GM21360 (cell line): ENCODE results near the gene DCDC1.

Experiments
- ATAC-seq: cut with Tn5 transposase; IDR thresholded peaks from one replicate; pipeline ENCODE4 v1.9.1; 2021; ENCODE audit warnings: mild to moderate bottlenecking, moderate library complexity; ENCODE audit not compliant: unreplicated experiment

The DCDC1 gene

DNA sequence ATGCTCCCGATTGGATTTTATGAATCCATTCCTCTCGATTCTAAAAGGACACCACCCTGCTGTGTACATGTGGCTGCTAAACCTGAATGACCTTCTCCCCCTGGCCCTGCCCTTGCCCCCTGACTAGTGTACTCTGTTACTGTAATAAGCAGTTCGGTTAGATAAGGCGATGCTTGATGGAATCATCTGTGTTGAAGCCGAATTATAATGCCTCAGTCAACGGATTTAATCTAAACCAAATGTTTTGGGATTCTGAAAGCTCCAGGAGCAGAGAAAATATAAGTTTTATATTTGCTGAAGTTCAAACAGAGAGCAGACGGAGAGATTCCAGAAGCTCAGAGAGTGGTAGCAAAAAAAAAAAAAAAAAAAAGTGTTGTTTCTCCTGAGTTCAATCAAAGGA, 508.0 kb downstream of the DCDC1 start:
- no peak for ATAC-seq

DNA sequence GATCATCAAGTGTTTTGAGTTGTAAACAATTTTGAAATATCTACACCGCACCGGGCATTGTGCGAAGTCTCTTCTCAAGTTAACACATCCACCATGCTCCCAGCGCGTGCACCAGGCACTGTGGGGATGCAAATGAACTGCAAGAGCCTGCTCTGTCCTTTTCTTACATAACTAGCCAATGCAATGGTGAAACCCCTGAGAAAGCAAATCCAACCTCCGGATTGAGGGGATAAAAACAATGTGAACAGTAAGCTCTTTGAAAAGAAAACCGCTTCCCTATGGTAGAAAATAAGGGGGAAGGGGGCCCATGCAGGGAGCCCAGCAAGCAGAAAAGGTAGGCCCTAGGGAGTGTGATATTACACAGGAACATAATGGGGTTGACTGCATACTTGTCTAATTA, 508.5 kb downstream of the DCDC1 start:
- ATAC-seq = no peak

DNA sequence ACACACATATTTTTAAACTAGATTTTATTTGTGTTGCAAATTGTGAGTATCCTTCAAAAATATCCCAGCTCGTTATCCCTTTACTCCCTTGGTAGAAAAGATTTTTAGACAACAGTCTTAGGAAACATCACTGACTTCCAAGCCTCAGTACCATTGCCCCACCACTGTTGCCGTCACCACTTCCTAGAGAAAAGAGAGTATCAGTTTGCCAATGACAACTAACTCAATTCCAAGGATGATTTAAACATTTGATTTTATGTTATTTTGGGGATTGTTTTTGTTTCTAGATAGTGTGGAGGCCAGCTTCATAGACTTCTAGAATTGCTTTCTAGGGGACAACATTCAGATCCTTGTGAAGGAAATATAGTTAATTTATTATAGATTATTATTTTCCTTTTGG, 509.4 kb downstream of the DCDC1 start:
- no peak for ATAC-seq

DNA sequence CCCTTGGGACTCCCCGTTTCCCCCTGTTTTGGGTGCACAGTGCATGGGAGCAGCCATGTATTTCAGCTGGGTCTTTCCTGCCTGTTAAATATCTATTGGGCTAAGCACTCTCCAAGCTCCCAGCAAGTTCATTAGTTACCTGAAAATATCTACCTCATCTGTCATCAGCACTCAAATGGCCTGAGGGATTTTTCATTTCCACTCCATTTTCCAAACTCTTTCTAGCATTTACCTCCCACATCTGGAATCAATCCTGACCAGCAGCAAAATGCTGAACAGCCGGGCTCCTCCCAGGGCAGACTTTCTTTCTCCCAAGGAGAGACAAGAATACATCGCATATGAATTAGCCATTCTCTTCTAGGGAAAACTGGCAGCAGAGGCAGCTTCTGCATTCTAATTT, 509.9 kb downstream of the DCDC1 start:
- ATAC-seq = no peak

DNA sequence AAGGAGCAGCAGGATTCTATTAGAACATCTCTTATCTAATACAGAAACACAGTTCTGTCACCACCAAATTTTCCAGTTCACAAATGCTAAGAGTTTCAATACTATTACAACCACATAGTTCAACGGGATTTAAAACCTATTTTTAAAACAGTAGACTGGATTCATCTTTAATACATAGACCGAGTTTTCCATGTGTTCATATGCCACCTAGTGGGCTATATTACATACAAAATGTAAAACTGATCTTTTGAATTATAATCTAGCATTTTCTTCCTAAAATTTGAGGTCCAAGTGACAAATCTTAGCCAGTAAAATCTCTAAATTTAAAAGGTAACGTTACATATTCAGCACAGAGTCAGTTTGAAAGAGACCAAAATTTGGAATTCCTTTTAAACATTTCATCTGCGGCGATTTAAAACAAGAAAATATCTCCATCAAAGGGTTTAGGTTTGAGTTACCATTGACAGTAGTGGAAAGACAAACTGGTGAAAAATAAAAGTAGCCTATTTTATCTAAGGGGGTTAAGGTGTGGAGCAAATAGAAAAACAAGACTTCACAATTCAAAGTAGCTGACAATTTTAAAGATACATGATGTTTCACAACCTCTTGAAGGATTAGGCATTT, 514.0 kb downstream of the DCDC1 start:
- ATAC-seq = no peak

DNA sequence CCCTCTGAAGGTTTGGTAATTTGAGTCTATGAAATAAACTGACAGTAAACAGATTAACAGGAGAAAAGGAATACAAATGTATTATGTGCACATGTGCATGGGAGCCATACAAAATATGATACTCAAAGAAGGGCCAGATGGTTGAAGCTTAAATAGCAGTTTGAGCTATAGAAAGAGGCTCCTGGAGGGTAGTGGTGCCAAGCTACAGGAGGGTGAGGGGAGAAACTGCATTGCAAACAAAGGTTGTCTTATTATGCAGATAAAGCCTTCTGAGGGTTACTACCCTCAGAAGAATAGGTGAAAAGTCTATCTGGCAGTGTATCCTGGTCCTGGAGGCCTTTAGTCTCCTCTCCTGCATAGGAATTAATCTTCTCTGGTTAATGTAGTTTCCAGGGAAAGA, 516.1 kb downstream of the DCDC1 start:
- no peak for ATAC-seq

DNA sequence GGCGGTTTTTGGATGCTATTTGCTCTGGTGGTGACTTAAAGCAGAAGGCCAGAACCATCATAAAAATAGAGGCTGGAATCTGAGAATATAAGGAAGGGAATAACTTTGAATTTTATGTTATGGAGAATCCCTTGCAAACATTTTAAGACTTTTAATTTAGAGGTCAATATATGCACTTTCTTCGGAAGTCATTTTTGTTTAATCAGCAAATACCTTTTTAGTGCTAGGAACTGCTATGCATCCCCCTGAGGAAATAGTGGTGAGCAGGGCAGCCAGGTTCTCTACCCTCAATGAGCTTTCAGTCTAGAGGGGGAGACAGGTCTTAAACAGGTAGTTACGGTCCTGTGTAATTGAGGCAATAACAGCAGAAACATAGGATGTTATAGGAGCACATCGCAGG, 516.9 kb downstream of the DCDC1 start:
- no peak for ATAC-seq

DNA sequence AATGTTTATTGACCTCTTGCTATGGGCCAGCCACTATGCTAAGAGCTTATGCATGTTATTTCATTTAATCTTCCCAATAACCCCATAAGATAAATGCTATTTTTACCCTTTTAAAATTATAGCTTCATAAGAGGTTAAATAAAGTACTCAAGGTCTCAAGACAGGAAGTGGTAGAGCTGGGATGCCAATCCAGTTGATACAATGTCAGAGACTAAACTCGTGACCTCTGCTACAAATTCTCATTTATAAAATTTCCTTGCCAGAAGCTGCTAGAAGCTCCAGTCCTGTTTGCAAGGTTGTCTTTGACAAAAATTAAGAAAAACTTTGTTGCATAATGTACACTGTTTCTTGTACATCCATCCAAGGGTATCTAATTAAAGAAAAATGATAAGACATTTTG, 517.4 kb downstream of the DCDC1 start:
- ATAC-seq = no peak

DNA sequence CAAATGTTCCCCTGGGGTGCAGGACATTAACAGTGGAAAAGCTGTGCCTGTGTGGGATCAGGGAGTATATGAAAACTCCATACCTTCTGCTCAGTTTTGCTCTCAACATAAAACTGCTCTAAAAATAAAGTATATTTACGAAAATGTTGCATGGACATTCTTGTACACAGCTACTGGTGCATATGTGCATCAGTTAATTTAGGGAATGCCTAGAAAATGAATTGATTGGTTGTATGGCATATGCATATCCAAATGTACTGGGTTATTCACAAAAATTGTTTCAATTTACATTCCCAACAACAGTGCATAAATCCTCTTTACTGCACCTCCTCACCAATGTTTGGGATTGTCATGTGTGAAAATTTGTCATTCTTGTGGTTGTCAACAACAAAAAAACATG, 532.3 kb downstream of the DCDC1 start:
- no peak for ATAC-seq

DNA sequence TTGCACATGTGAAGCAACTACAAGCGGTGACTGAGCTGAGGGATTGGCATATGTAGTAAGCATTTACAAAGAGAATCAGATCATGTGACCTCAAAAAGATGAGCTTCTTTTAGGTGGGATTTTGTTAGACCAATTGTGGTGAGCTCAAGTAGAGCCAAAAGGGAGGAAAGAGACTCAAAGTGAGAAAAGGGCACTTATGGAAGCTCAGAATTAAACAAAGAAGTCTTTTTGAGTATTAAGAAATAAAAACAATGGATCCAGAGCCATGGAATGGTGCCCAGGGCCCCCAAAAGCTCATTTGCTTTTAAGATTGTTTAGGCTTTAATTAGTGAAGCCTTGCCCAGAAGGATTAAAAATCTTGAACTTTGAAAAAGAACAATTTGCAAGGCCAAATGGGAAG, 536.7 kb downstream of the DCDC1 start:
- no peak for ATAC-seq

DNA sequence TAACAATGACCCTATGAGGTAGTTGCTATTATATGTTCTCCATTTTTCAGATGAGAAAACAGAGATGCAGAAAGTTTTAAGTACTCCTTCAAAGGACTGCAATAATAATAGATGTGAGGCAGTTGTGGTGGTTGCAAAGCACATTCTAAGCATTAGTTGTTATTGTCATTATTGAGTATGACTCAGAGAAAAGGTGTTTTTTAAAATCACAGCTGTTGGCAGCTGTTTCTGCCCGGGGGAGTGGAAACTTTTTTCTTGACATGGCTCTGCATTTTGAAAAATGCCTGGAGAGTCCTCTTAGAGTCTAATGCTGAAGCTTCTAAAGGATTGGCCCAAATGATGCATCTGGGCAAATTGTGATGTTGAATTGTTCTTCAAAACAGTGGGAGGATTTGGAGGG, 538.9 kb downstream of the DCDC1 start:
- ATAC-seq = no peak

DNA sequence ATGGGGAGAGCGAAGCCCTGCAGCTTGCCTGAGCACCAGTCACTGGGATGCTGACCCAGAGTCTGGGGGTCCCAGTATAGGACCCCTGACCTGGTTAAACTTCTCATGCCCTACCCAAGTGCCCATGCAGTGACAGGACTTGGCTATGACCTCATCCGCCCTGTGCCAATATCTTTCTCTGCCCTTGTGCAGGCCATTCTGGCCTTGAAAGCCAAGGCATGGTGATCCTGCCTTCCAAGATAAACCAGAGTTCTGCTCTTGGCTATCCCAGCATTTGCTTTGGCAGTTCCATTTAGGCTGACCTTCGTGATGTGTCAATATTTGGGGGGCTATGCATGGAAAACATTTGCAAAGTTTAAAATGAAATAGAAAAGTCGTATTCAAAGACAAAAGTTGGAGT, 542.6 kb downstream of the DCDC1 start:
- no peak for ATAC-seq

DNA sequence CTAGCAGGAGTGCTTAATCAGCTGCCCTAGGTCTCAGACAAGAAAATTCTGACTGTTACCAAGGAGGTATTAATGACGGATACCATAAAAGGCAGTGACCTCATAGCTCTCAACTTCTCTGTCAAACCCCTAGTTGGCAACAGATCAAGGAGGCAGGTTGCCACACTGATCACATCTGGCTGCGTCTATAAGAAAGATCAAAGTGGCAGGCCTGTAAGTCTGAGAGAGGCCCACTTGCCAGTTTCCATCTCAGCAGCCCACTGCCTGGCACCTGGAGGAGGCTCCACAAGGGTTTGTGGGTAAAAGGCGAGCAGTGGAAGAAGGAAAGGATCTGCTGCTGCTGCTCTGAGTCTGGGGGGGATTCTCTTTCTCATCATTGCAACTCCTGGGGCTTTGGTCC, 543.8 kb downstream of the DCDC1 start:
- ATAC-seq = no peak

DNA sequence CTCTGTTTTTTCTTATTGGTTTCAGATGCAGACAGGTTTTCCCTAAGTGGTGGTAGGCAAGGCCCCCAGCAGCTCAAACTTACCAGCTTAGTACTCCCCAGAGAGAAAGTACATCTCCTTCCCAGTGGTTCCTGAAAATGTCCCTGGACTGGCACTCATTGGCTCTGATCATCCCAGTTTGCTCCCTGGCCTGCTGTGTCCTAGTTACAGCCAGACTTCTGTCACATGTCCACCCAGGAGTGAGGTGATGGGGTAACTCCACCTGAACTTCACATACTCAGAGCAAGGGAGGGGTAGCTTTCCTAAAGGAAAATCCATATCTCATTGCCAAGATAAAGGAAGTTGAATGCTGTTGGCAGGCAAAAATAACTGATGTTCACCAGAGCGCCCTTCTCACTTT, 546.4 kb downstream of the DCDC1 start:
- ATAC-seq = no peak

DNA sequence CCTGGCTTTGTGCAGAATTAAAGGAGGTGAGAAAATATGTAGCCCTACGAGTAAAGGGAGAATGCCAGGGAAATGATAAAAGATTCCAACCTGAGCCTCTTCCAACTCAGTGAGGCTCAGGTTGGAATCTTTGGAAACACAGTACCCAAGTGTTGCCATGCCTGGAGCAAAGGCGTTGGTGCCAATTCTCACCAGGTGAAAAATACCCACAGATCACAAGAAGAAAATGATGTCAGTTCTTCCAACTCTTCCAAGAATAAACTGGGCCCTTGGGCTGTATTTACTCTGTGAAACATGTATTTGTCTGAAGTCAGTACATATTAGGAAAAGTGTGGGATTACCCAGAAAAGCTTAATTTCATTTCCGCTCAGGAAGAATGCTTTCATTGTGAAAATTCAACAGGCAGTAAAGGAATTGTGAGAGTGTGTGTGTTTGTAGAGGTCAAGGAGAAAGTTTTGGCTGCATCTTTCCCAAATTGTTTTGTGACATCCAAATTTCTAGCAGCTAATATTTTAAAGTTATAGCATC, 548.0 kb downstream of the DCDC1 start:
- no peak for ATAC-seq

DNA sequence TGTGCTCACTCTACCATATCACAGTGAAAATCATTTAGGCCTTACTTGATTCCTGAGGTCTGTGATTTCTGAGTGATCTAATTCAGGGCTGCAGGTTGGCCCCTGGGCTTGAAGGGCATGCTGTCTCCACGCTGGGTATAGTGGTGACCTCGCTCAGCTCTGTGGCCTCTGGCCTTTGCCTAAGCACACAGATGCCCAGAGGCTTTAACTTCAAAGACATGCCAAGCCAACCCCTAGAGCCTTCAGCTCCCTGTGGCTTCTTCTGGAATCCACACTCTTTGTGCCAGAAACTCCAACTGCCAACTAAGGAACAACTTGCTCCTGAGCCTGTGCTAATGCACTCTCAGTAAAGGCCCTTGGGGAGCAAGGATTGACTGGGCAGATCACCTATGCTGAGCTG, 550.8 kb downstream of the DCDC1 start:
- ATAC-seq = no peak

DNA sequence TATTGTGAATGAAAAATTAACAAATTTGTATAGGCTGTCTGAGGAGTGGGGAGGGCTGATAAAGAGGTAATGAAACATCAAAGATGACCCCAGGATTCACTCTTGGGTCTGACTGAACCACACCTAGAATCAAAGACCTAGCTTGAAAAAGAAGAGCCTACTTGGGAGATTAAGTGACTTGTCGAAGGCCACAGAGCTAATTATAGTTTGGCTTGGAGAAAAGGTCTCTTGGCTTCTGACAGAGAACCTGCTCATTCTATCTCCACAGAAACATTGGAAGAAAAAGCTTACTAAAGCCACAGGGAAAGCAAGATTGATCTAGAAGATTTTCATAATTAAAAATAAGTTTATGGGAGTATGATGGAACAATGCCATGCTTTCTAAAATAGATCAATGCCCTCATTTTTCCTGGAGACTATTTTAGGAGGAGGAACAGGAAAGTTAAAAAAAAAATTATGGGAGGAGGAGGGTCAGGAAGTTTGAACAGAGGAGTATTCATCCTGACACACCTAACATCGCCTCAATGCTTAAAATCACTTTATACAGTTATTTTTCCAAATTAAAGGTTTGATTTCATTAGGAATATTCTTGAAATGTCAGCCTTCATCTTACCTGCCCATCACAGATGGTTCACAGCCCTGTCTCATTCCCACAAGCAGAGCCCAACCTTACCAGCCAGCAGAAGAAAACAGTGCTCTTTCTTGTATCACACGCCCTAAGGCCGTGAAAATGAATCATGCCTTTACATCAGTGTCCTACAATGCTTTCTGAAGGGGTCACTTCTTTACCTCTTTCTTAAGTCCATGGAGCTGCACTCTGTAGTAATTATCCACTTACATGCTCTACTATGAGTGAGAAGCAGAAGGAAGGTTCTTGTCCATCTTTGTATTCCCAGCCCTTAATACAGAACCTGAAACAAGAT, 552.3 kb downstream of the DCDC1 start:
- ATAC-seq = no peak

DNA sequence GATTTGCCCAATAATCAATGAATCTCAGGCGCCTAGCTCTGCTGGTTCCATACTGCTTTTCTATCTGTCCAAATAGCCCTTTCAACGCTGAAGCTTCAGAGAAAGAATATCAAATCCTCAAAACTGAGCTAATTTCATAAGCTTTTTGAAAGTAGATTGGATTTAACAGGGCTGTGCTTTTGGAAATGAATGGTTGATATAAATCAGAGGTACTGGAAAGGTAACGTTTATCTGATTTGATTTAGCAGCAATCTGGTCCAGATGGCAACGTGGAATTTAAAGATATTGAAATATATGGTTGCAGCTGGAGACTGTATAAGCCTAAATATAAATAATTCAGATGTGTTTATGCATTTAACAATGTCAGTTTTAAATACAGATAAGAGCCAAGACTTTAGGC, 553.9 kb downstream of the DCDC1 start:
- no peak for ATAC-seq

DNA sequence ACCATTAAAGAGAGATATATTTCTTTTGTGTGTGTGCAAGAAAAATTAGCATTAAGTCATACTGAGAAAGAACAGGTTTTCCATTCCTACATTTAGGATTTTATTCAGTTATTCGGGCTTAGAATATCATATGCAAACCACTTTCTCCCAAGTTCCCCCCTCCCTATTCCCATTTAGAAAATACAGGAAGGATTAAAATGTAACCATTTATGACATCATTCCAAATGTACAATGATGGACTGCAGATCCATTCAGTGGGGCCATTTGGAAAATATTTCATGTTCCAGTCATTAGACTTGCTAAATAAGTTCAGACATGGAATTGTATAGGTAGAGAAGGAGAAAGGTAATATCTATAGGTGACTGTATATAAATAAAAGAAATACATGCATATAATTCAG, 554.8 kb downstream of the DCDC1 start:
- ATAC-seq = no peak
